A549 (cell line): ENCODE results near the gene GREB1.

Experiments used
- POLR2A ChIP-seq: IDR thresholded peaks from 2 replicates; pipeline ENCODE4 v1.6.1; 2012; ENCODE audit warnings: mild to moderate bottlenecking, low read length
- TP53 ChIP-seq: fragments of 250-450 bp; sonication (Bioruptor Pico); IDR thresholded peaks from 2 replicates; pipeline ENCODE4 v1.5.0; 2021; ENCODE audit warnings: mild to moderate bottlenecking, moderate library complexity

GRCh38 chr2:11513319-11513718, 20.5 kb upstream of the GREB1 start:
- TF ChIP-seq POLR2A (no peak), TP53 (no peak)
